A673 (cell line): Measurements from ENCODE around the gene GRM1.

Experiments
- CTCF ChIP-seq: fragments of 300-800, 200-600 bp; sonication (generic); conservative IDR thresholded peaks from 2 replicates; pipeline ENCODE4 v1.5.1; 2017; ENCODE audit warnings: low read depth, mild to moderate bottlenecking, antibody characterized with exemption, low read length, moderate library complexity, mixed read lengths
- EZH2 ChIP-seq: fragments of 200-600 bp; sonication (generic); IDR thresholded peaks from 2 replicates; pipeline ENCODE4 v1.6.1; 2017; ENCODE audit warnings: borderline replicate concordance, low read depth, mild to moderate bottlenecking, mixed read lengths, antibody characterized with exemption, low read length; ENCODE audit not compliant: poor library complexity, severe bottlenecking

GRCh38 chr6:146297815-146298214, 269.0 kb downstream of the GRM1 start:
- no peak for TF ChIP-seq CTCF
- TF ChIP-seq EZH2, result no peak
